ENCODE data around the gene TBCK. TPM values are rescaled to one million over a fixed set of nuclear protein-coding genes. Genes with fewer than 3 reads are reported as not detected.

Gene TBCK
- total and polyA plus RNA-seq, 2 of the 13 experiments (the other 11 are each of a cell fraction or from before 2014, with no cell fraction given) = 51.0 to 62.4 TPM

DNA sequence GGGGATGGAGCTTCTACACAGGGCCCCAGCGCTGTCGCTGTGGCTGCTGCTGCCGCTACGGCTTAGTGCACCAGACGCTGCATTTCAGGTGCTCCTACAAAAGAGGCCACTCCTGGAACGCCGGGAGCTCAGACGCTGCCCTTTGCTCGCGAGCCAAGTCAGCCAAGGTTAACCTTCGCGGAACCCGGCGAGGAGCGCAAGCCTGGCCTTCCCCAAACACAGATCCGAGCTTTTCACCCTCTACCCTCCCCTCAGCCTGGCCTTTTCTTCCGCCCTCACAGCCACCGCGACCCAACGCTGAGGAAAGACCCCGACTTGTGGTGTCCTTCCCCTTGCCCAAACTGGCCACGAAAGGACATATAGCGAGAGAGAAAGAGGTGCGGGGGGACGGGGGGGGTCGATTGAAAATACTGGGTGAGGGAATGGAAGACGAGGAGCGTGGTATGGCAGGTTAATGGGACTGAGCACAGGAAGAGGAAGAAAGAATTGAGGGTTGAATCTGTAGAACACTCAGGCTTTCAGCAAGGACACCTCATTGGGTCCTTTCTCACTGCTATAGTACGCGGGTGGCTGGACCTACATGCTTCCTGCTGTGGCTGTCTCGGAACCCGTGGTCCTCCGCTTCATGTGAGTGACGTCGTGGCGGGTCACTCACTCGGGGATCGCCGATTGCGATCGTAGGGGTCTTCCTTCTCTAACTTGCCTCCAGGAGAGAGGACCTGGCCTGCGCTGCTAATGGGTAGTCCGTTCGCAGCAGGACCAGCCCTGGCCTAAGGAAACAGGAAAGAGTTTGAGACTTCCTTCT, at the start of gene TBCK, which contains the start of gene AIMP1 (continued):
- TF ChIP-seq EEA1 (CRISPR knock-in tag; IDR thresholded peaks at IDR 0.05; ENCODE audit: borderline replicate concordance) (no peak), SRSF9 (IDR thresholded peaks at IDR 0.05; ENCODE audit: borderline replicate concordance, insufficient read depth, low read depth, low read length, poor library complexity, severe bottlenecking) (no peak), ZNF615 (CRISPR knock-in tag; IDR thresholded peaks at IDR 0.05; ENCODE audit: borderline replicate concordance) (no peak; the same call in 1 of the 2 replicates), NBN (conservative IDR thresholded peaks at IDR 0.05) (no peak), ZSCAN9 (CRISPR knock-in tag; IDR thresholded peaks at IDR 0.05; ENCODE audit: borderline replicate concordance) (no peak; the same call in 1 of the 2 replicates), MBD4 (IDR thresholded peaks at IDR 0.05; ENCODE audit: borderline replicate concordance, low read length) (no peak), ZNF33A (CRISPR knock-in tag; IDR thresholded peaks at IDR 0.05; ENCODE audit: borderline replicate concordance) (0 out of 2 replicates have a peak, but pooled peaks have one; percentile 58), SNAI1 (CRISPR knock-in tag; IDR thresholded peaks at IDR 0.05; ENCODE audit: borderline replicate concordance) (no peak), RNF2 (conservative IDR thresholded peaks at IDR 0.05; ENCODE audit: low read depth) (no peak), PHF20 (CRISPR knock-in tag; IDR thresholded peaks at IDR 0.05) (peak; percentile 94)
- TF ChIP-seq, protein P1, sequence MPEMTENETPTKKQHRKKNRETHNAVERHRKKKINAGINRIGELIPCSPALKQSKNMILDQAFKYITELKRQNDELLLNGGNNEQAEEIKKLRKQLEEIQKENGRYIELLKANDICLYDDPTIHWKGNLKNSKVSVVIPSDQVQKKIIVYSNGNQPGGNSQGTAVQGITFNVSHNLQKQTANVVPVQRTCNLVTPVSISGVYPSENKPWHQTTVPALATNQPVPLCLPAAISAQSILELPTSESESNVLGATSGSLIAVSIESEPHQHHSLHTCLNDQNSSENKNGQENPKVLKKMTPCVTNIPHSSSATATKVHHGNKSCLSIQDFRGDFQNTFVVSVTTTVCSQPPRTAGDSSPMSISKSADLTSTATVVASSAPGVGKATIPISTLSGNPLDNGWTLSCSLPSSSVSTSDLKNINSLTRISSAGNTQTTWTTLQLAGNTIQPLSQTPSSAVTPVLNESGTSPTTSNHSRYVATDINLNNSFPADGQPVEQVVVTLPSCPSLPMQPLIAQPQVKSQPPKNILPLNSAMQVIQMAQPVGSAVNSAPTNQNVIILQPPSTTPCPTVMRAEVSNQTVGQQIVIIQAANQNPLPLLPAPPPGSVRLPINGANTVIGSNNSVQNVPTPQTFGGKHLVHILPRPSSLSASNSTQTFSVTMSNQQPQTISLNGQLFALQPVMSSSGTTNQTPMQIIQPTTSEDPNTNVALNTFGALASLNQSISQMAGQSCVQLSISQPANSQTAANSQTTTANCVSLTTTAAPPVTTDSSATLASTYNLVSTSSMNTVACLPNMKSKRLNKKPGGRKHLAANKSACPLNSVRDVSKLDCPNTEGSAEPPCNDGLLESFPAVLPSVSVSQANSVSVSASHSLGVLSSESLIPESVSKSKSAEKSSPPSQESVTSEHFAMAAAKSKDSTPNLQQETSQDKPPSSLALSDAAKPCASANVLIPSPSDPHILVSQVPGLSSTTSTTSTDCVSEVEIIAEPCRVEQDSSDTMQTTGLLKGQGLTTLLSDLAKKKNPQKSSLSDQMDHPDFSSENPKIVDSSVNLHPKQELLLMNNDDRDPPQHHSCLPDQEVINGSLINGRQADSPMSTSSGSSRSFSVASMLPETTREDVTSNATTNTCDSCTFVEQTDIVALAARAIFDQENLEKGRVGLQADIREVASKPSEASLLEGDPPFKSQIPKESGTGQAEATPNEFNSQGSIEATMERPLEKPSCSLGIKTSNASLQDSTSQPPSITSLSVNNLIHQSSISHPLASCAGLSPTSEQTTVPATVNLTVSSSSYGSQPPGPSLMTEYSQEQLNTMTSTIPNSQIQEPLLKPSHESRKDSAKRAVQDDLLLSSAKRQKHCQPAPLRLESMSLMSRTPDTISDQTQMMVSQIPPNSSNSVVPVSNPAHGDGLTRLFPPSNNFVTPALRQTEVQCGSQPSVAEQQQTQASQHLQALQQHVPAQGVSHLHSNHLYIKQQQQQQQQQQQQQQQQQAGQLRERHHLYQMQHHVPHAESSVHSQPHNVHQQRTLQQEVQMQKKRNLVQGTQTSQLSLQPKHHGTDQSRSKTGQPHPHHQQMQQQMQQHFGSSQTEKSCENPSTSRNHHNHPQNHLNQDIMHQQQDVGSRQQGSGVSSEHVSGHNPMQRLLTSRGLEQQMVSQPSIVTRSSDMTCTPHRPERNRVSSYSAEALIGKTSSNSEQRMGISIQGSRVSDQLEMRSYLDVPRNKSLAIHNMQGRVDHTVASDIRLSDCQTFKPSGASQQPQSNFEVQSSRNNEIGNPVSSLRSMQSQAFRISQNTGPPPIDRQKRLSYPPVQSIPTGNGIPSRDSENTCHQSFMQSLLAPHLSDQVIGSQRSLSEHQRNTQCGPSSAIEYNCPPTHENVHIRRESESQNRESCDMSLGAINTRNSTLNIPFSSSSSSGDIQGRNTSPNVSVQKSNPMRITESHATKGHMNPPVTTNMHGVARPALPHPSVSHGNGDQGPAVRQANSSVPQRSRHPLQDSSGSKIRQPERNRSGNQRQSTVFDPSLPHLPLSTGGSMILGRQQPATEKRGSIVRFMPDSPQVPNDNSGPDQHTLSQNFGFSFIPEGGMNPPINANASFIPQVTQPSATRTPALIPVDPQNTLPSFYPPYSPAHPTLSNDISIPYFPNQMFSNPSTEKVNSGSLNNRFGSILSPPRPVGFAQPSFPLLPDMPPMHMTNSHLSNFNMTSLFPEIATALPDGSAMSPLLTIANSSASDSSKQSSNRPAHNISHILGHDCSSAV (CRISPR knock-in tag; IDR thresholded peaks at IDR 0.05; ENCODE audit: borderline replicate concordance) = no peak
- TF ChIP-seq, protein P2, sequence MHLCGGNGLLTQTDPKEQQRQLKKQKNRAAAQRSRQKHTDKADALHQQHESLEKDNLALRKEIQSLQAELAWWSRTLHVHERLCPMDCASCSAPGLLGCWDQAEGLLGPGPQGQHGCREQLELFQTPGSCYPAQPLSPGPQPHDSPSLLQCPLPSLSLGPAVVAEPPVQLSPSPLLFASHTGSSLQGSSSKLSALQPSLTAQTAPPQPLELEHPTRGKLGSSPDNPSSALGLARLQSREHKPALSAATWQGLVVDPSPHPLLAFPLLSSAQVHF (CRISPR knock-in tag; IDR thresholded peaks at IDR 0.05) = no peak
- TF ChIP-seq, protein P3, sequence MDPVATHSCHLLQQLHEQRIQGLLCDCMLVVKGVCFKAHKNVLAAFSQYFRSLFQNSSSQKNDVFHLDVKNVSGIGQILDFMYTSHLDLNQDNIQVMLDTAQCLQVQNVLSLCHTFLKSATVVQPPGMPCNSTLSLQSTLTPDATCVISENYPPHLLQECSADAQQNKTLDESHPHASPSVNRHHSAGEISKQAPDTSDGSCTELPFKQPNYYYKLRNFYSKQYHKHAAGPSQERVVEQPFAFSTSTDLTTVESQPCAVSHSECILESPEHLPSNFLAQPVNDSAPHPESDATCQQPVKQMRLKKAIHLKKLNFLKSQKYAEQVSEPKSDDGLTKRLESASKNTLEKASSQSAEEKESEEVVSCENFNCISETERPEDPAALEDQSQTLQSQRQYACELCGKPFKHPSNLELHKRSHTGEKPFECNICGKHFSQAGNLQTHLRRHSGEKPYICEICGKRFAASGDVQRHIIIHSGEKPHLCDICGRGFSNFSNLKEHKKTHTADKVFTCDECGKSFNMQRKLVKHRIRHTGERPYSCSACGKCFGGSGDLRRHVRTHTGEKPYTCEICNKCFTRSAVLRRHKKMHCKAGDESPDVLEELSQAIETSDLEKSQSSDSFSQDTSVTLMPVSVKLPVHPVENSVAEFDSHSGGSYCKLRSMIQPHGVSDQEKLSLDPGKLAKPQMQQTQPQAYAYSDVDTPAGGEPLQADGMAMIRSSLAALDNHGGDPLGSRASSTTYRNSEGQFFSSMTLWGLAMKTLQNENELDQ (CRISPR knock-in tag; IDR thresholded peaks at IDR 0.05; ENCODE audit: borderline replicate concordance) = no peak
- TF ChIP-seq, protein P4, sequence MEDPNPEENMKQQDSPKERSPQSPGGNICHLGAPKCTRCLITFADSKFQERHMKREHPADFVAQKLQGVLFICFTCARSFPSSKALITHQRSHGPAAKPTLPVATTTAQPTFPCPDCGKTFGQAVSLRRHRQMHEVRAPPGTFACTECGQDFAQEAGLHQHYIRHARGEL (CRISPR knock-in tag; IDR thresholded peaks at IDR 0.05) = no peak
